ENCODE measurements around the gene ANO4.

ANO4 gene

GRCh38 chr12:101168001-101168400, 373.4 kb downstream of the ANO4 start:
- Histone ChIP-seq H4K20me1 (ENCODE audit: insufficient read depth, low read length) (no peaks in the 10 kb centered on the region), H3K9me3 (ENCODE audit: insufficient read depth, low read length, severe bottlenecking) (no peaks in the 10 kb centered on the region), H3K9ac (ENCODE audit: low read depth, low read length) (no peak overlapping the region), H3K4me2 (ENCODE audit: insufficient read depth, low read length) (no peak overlapping the region), H2AFZ (ENCODE audit: low read depth, low read length) (no peak overlapping the region), H3K4me1 (ENCODE audit: insufficient read depth, low read length) (no peaks in the 10 kb centered on the region), H3K36me3 (ENCODE audit: insufficient read depth, low read length) (no peaks in the 10 kb centered on the region), H3K4me3 (ENCODE audit: low read depth in 1 of 2, low read length in 2 of 2) (no peak overlapping the region), H3K27me3 (ENCODE audit: insufficient read depth, low read length, poor library complexity) (no peaks in the 10 kb centered on the region), H3K79me2 (ENCODE audit: insufficient read depth, low read length) (no peaks in the 10 kb centered on the region), H3K27ac (ENCODE audit: low read length) (no peak overlapping the region)
- DNase-seq = no peak
- no peak for TF ChIP-seq EZH2 (IDR thresholded peaks at IDR 0.05; ENCODE audit: borderline replicate concordance, low read depth, low read length, severe bottlenecking)
- TF ChIP-seq CTCF (IDR thresholded peaks at IDR 0.05; ENCODE audit: borderline replicate concordance, extremely low read depth, low read length, poor library complexity, severe bottlenecking) = no peak
- ATAC-seq (ENCODE audit: insufficient read depth, low read depth) = no peak

- Histone ChIP-seq H3K9me3 (ENCODE audit: insufficient read depth, low read length, severe bottlenecking) (no peaks in the 10 kb centered on the region), H3K4me3 (ENCODE audit: low read depth in 1 of 2, low read length in 2 of 2) (no peak overlapping the region), H3K27me3 (ENCODE audit: insufficient read depth, low read length, poor library complexity) (no peaks in the 10 kb centered on the region), H3K9ac (ENCODE audit: low read depth, low read length) (no peak overlapping the region), H3K36me3 (ENCODE audit: insufficient read depth, low read length) (no peaks in the 10 kb centered on the region), H3K4me1 (ENCODE audit: insufficient read depth, low read length) (no peaks in the 10 kb centered on the region), H2AFZ (ENCODE audit: low read depth, low read length) (no peak overlapping the region), H3K27ac (ENCODE audit: low read length) (no peak overlapping the region), H3K4me2 (ENCODE audit: insufficient read depth, low read length) (no peak overlapping the region), H4K20me1 (ENCODE audit: insufficient read depth, low read length) (no peaks in the 10 kb centered on the region), H3K79me2 (ENCODE audit: insufficient read depth, low read length) (no peaks in the 10 kb centered on the region)
- TF ChIP-seq CTCF (IDR thresholded peaks at IDR 0.05; ENCODE audit: borderline replicate concordance, extremely low read depth, low read length, poor library complexity, severe bottlenecking) (no peak), EZH2 (IDR thresholded peaks at IDR 0.05; ENCODE audit: borderline replicate concordance, low read depth, low read length, severe bottlenecking) (no peak)
- ATAC-seq (ENCODE audit: insufficient read depth, low read depth) = no peak
- no peak for DNase-seq
Measured at GRCh38 chr12:101172316-101172715, 377.7 kb downstream of the ANO4 start.

GRCh38 chr12:101173197-101173749, 378.7 kb downstream of the ANO4 start:
- H3K27ac ChIP-seq (ENCODE audit: low read length) = no peak overlapping the region
- H3K36me3 ChIP-seq (ENCODE audit: insufficient read depth, low read length) = no peaks in the 10 kb centered on the region
- no peaks in the 10 kb centered on the region for H3K79me2 ChIP-seq (ENCODE audit: insufficient read depth, low read length)
- no peak for ATAC-seq (ENCODE audit: insufficient read depth, low read depth)
- no peak overlapping the region for H2AFZ ChIP-seq (ENCODE audit: low read depth, low read length)
- no peaks in the 10 kb centered on the region for H3K4me1 ChIP-seq (ENCODE audit: insufficient read depth, low read length)
- no peaks in the 10 kb centered on the region for H3K9me3 ChIP-seq (ENCODE audit: insufficient read depth, low read length, severe bottlenecking)
- no peak overlapping the region for H3K9ac ChIP-seq (ENCODE audit: low read depth, low read length)
- H3K27me3 ChIP-seq (ENCODE audit: insufficient read depth, low read length, poor library complexity) = no peaks in the 10 kb centered on the region
- DNase-seq = no peak
- no peak overlapping the region for H3K4me3 ChIP-seq (ENCODE audit: low read depth in 1 of 2, low read length in 2 of 2)
- H4K20me1 ChIP-seq (ENCODE audit: insufficient read depth, low read length) = no peaks in the 10 kb centered on the region
- H3K4me2 ChIP-seq (ENCODE audit: insufficient read depth, low read length) = no peak overlapping the region
- no peak for TF ChIP-seq CTCF (IDR thresholded peaks at IDR 0.05; ENCODE audit: borderline replicate concordance, extremely low read depth, low read length, poor library complexity, severe bottlenecking)
- TF ChIP-seq EZH2 (IDR thresholded peaks at IDR 0.05; ENCODE audit: borderline replicate concordance, low read depth, low read length, severe bottlenecking) = no peak

GRCh38 chr12:101174541-101174940, 380.0 kb downstream of the ANO4 start:
- Histone ChIP-seq H3K79me2 (ENCODE audit: insufficient read depth, low read length) (no peaks in the 10 kb centered on the region), H3K4me1 (ENCODE audit: insufficient read depth, low read length) (no peaks in the 10 kb centered on the region), H3K9ac (ENCODE audit: low read depth, low read length) (no peak overlapping the region), H4K20me1 (ENCODE audit: insufficient read depth, low read length) (no peaks in the 10 kb centered on the region), H3K9me3 (ENCODE audit: insufficient read depth, low read length, severe bottlenecking) (no peaks in the 10 kb centered on the region), H3K4me3 (ENCODE audit: low read depth in 1 of 2, low read length in 2 of 2) (no peak overlapping the region), H3K4me2 (ENCODE audit: insufficient read depth, low read length) (no peak overlapping the region), H3K27ac (ENCODE audit: low read length) (no peak overlapping the region), H3K36me3 (ENCODE audit: insufficient read depth, low read length) (no peaks in the 10 kb centered on the region), H2AFZ (ENCODE audit: low read depth, low read length) (no peak overlapping the region), H3K27me3 (ENCODE audit: insufficient read depth, low read length, poor library complexity) (no peaks in the 10 kb centered on the region)
- no peak for TF ChIP-seq EZH2 (IDR thresholded peaks at IDR 0.05; ENCODE audit: borderline replicate concordance, low read depth, low read length, severe bottlenecking)
- no peak for TF ChIP-seq CTCF (IDR thresholded peaks at IDR 0.05; ENCODE audit: borderline replicate concordance, extremely low read depth, low read length, poor library complexity, severe bottlenecking)
- no peak for DNase-seq
- ATAC-seq (ENCODE audit: insufficient read depth, low read depth) = no peak
